ENCODE data around the gene SYNE1. TPM values are rescaled to one million over a fixed set of nuclear protein-coding genes. Genes with fewer than 3 reads are reported as not detected.

The SYNE1 gene
- total and polyA plus RNA-seq, 7 donors, result 6.0 to 74.6 (median 16.5) TPM

- no peak for ATAC-seq
- Histone ChIP-seq H3K27ac (no peak overlapping the region), H3K4me1 (no peaks in the 10 kb centered on the region), H3K9me3 (no peaks in the 10 kb centered on the region), H3K27me3 (ENCODE audit: insufficient read depth in 3 of 3, low read length in 2 of 3) (no peaks in the 10 kb centered on the region), H3K36me3 (ENCODE audit: insufficient read depth in 1 of 2, low read depth in 1 of 2) (peaks cover 12 to 98% of the 10 kb centered on the region in 2 donors), H3K4me3 (no peak overlapping the region)
- TF ChIP-seq CTCF (IDR thresholded peaks at IDR 0.05), result no peak
- DNase-seq, result no peak
- intact Hi-C loops (cut with DNase I), result no loop called here
- WGBS, 3 donors, result 87 to 88% (median 88%) methylated on average over 8 of the region's 8 CpGs
Observed at GRCh38 chr6:152136449-152136825, 500.7 kb downstream of the SYNE1 start.

GRCh38 chr6:152135755-152136448 lies 501.3 kb downstream of the SYNE1 start:
- no peak for DNase-seq
- peaks cover 12 to 97% of the 10 kb centered on the region in 2 donors for H3K36me3 ChIP-seq (ENCODE audit: insufficient read depth in 1 of 2, low read depth in 1 of 2)
- no peaks in the 10 kb centered on the region for H3K4me1 ChIP-seq
- no peak overlapping the region for H3K4me3 ChIP-seq
- intact Hi-C loops (cut with DNase I), result no loop called here
- no peak for TF ChIP-seq CTCF (IDR thresholded peaks at IDR 0.05)
- no peak overlapping the region for H3K27ac ChIP-seq
- no peaks in the 10 kb centered on the region for H3K27me3 ChIP-seq (ENCODE audit: insufficient read depth in 3 of 3, low read length in 2 of 3)
- ATAC-seq, result no peak
- WGBS, 3 donors, result 90 to 95% (median 91%) methylated on average over 8 of the region's 8 CpGs
- no peaks in the 10 kb centered on the region for H3K9me3 ChIP-seq

GRCh38 chr6:152130441-152130840 lies 506.7 kb downstream of the SYNE1 start:
- Histone ChIP-seq H3K9me3 (no peaks in the 10 kb centered on the region), H3K4me3 (peak overlapping the region; percentile 54), H3K4me1 (peaks cover 12% of the 10 kb centered on the region), H3K36me3 (ENCODE audit: insufficient read depth in 1 of 2, low read depth in 1 of 2) (peaks cover 7 to 79% of the 10 kb centered on the region in 2 donors), H3K27me3 (ENCODE audit: insufficient read depth in 3 of 3, low read length in 2 of 3) (no peaks in the 10 kb centered on the region), H3K27ac (peak overlapping the region; percentile 72)
- DNase-seq, result no peak
- WGBS, 3 donors, result 36 to 47% (median 45%) methylated on average over 2 of the region's 2 CpGs
- intact Hi-C loops (cut with DNase I), result loop anchor here in 1 of 2 donors (5.0 kb wide), 1 partner anchor 453 kb away; no protein-coding TSS in a partner anchor
- ATAC-seq, result peak in 3 of 4 donors; percentile 40 to 55 (median 42)
- TF ChIP-seq CTCF (IDR thresholded peaks at IDR 0.05), result no peak

GRCh38 chr6:152129691-152130151 lies 507.4 kb downstream of the SYNE1 start:
- Histone ChIP-seq H3K4me1 (peaks cover 12% of the 10 kb centered on the region), H3K27ac (peak overlapping the region; percentile 72), H3K4me3 (peak overlapping the region; percentile 54), H3K27me3 (ENCODE audit: insufficient read depth in 3 of 3, low read length in 2 of 3) (no peaks in the 10 kb centered on the region), H3K36me3 (ENCODE audit: insufficient read depth in 1 of 2, low read depth in 1 of 2) (peaks cover 7 to 72% of the 10 kb centered on the region in 2 donors), H3K9me3 (no peaks in the 10 kb centered on the region)
- 22 to 36% (median 29%) methylated on average over 9 of the region's 9 CpGs for WGBS, 3 donors
- no peak for DNase-seq
- intact Hi-C loops (cut with DNase I), result loop anchor here (5.0 to 10.0 kb wide), 2 partner anchors 435 to 452 kb away; no protein-coding TSS in a partner anchor
- peak in 3 of 4 donors; percentile 50 to 63 (median 58) for ATAC-seq
- TF ChIP-seq CTCF (IDR thresholded peaks at IDR 0.05), result no peak
